Thyroid gland (tissue), 4 donors: ENCODE results near the gene POFUT1.

Source experiments
- CTCF ChIP-seq, 6 experiments: fragments of 200-600 bp in 3 of 6; fragments of 450-650 bp in 3 of 6; sonication (generic) in 3 of 6; IDR thresholded peaks; one replicate each; pipeline ENCODE4 v1.5.1; 2016 to 2019; ENCODE audit warnings: antibody characterized with exemption in 6 of 6, mild to moderate bottlenecking in 2 of 6, inconsistent platforms in 1 of 6, moderate library complexity in 1 of 6
- POLR2A ChIP-seq, 2 donors: fragments of 450-650 bp; IDR thresholded peaks; one replicate each; pipeline ENCODE4 v1.6.1; 2017; ENCODE audit warnings: antibody characterized with exemption in 2 of 2, mild to moderate bottlenecking in 2 of 2, moderate library complexity in 1 of 2

GRCh38 chr20:32236048-32236533, 28.4 kb downstream of the POFUT1 start:
- TF ChIP-seq CTCF (IDR thresholded peaks at IDR 0.05) (no peak), POLR2A (IDR thresholded peaks at IDR 0.05) (no peak)
